Trophoblast cell (in vitro differentiated cells and primary cell): ENCODE data around the gene FUT9.

Source experiments
- DNase-seq, 2 donors: peaks; one replicate each; pipeline ENCODE4 v3.0.0-alpha.2; 2016
- H2AFZ ChIP-seq: 2 replicates; pipeline ENCODE4 v1.6.1; 2013; ENCODE audit warnings: low read length, moderate library complexity, mild to moderate bottlenecking; ENCODE audit not compliant: insufficient read depth, poor library complexity
- H2AK5ac ChIP-seq: 2 replicates; pipeline ENCODE4 v1.6.1; 2013; ENCODE audit warnings: mild to moderate bottlenecking, low read length
- H2BK120ac ChIP-seq: 2 replicates; pipeline ENCODE4 v1.6.1; 2013; ENCODE audit warnings: low read length, mild to moderate bottlenecking, moderate library complexity; ENCODE audit not compliant: insufficient read depth, poor library complexity
- H2BK12ac ChIP-seq: 2 replicates; pipeline ENCODE4 v1.6.1; 2013; ENCODE audit warnings: mild to moderate bottlenecking, low read length, moderate library complexity
- H2BK5ac ChIP-seq: 2 replicates; pipeline ENCODE4 v1.6.1; 2013; ENCODE audit warnings: low read length, low read depth, moderate library complexity, mild to moderate bottlenecking; ENCODE audit not compliant: poor library complexity
- H3K14ac ChIP-seq: 2 replicates; pipeline ENCODE4 v1.6.1; 2013; ENCODE audit warnings: mild to moderate bottlenecking, low read length
- H3K18ac ChIP-seq: 2 replicates; pipeline ENCODE4 v1.6.1; 2013; ENCODE audit warnings: mild to moderate bottlenecking, low read length
- H3K23ac ChIP-seq: 2 replicates; pipeline ENCODE4 v1.6.1; 2013; ENCODE audit warnings: low read length
- H3K27ac ChIP-seq: 2 replicates; pipeline ENCODE4 v1.5.1; 2013; ENCODE audit warnings: low read depth, mild to moderate bottlenecking, inconsistent platforms, low read length, moderate library complexity
- H3K27me3 ChIP-seq: 2 replicates; pipeline ENCODE4 v1.6.1; 2013; ENCODE audit warnings: inconsistent platforms, mild to moderate bottlenecking, low read length, moderate library complexity; ENCODE audit not compliant: insufficient read depth
- H3K36me3 ChIP-seq, 2 experiments: 1 replicate in 1 of 2; 2 replicates in 1 of 2; pipeline ENCODE4 v1.6.1; 2013; ENCODE audit warnings: low read length in 2 of 2, mild to moderate bottlenecking in 2 of 2, moderate library complexity in 1 of 2; ENCODE audit not compliant: insufficient read depth in 2 of 2, control insufficient read depth in 1 of 2
- H3K4ac ChIP-seq: 2 replicates; pipeline ENCODE4 v1.6.1; 2013; ENCODE audit warnings: low read depth, mild to moderate bottlenecking, low read length, moderate library complexity
- H3K4me1 ChIP-seq, 2 experiments: 1 replicate in 1 of 2; 2 replicates in 1 of 2; pipeline ENCODE4 v1.6.1; 2013; ENCODE audit warnings: low read length in 2 of 2, mild to moderate bottlenecking in 2 of 2, moderate library complexity in 1 of 2; ENCODE audit not compliant: insufficient read depth in 2 of 2, control insufficient read depth in 1 of 2
- H3K4me2 ChIP-seq: 2 replicates; pipeline ENCODE4 v1.6.1; 2013; ENCODE audit warnings: inconsistent platforms, mild to moderate bottlenecking, low read length, moderate library complexity
- H3K4me3 ChIP-seq: 2 replicates; pipeline ENCODE4 v1.5.1; 2013; ENCODE audit warnings: mild to moderate bottlenecking, low read depth, low read length, inconsistent platforms
- H3K79me1 ChIP-seq: one replicate; pipeline ENCODE4 v1.6.1; 2013; ENCODE audit warnings: low read length
- H3K79me2 ChIP-seq: 2 replicates; pipeline ENCODE4 v1.6.1; 2013; ENCODE audit warnings: low read length, mild to moderate bottlenecking; ENCODE audit not compliant: control insufficient read depth, insufficient read depth, poor library complexity
- H3K9ac ChIP-seq: 2 replicates; pipeline ENCODE4 v1.6.1; 2013; ENCODE audit warnings: mild to moderate bottlenecking, low read length
- H3K9me3 ChIP-seq: 2 replicates; pipeline ENCODE4 v1.6.1; 2013; ENCODE audit warnings: low read depth, mild to moderate bottlenecking, control low read depth, inconsistent platforms, low read length; ENCODE audit not compliant: insufficient read depth
- H4K12ac ChIP-seq: 2 replicates; pipeline ENCODE4 v1.6.1; 2013; ENCODE audit warnings: low read depth, mild to moderate bottlenecking, low read length, moderate library complexity
- H4K8ac ChIP-seq: 2 replicates; pipeline ENCODE4 v1.6.1; 2013; ENCODE audit warnings: low read depth, mild to moderate bottlenecking, low read length, moderate library complexity
- H4K91ac ChIP-seq: one replicate; pipeline ENCODE4 v1.6.1; 2013; ENCODE audit warnings: low read depth, mild to moderate bottlenecking, low read length, moderate library complexity
- WGBS: extraction: QIAGEN DNeasy Blood & Tissue Kit; methylation state at CpG from one replicate; pipeline ENCODE4 v1.1.7; 2013; ENCODE audit warnings: missing lambda C conversion rate; ENCODE audit not compliant: insufficient read length, insufficient coverage; ENCODE audit errors: extremely low coverage; 5-methylcytosine and 5-hydroxymethylcytosine counted together

The FUT9 gene

DNA sequence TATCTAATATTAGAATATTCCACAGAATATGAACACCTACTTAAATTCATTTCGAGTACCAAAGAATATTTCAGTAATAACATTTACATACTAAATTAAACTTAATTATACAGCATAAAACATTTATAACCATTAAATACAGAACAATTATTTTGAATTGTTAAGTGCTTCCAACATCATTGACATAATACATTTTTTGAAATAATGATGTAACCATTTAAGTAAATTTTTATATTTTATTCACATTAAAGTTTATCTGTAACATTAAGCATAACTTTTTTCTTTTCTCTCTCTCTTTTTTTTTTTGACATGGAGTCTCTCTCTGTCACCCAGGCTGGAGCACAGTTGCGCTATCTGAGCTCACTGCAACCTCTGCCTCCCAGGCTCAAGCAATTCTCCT lies 44.5 kb downstream of the FUT9 start:
- Histone ChIP-seq H3K4me1 (no peaks in the 10 kb centered on the region), H4K91ac (no peak overlapping the region), H2BK12ac (no peak overlapping the region), H2AK5ac (no peak overlapping the region), H2BK120ac (no peak overlapping the region), H3K4me2 (no peak overlapping the region), H3K4ac (no peak overlapping the region), H3K36me3 (no peaks in the 10 kb centered on the region), H3K79me2 (no peaks in the 10 kb centered on the region), H3K79me1 (no peaks in the 10 kb centered on the region), H4K8ac (no peak overlapping the region), H3K23ac (no peak overlapping the region), H4K12ac (no peak overlapping the region), H2AFZ (no peak overlapping the region), H3K9ac (no peak overlapping the region), H3K27ac (no peak overlapping the region), H2BK5ac (no peak overlapping the region), H3K14ac (no peak overlapping the region), H3K27me3 (no peaks in the 10 kb centered on the region), H3K18ac (no peak overlapping the region), H3K9me3 (no peaks in the 10 kb centered on the region), H3K4me3 (no peak overlapping the region)
- WGBS: no CpG with 5 or more reads among the region's 2 CpGs
- DNase-seq: no peak

DNA sequence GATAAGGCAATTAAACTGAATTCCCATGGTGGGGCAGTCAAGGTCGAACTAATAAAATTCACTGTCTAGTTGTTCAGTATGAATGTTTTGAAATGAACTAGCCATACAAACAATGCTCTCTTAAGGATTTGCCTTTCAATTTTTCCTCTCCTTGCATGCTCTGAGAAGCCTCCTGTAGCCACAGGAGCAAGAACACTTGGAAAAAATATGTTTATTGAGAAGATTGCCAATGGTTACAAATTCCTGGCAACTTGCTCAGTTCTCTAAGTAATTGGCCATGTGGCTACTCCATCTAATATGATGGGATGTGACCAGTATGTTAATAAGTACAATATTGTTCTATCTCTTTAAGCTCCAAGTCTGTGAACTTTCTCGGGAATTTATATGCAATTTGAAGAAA lies 49.4 kb downstream of the FUT9 start:
- H3K18ac ChIP-seq: no peak overlapping the region
- no CpG with 5 or more reads among the region's 2 CpGs for WGBS
- H2AFZ ChIP-seq: no peak overlapping the region
- no peak overlapping the region for H2BK120ac ChIP-seq
- no peak overlapping the region for H3K4me3 ChIP-seq
- H4K8ac ChIP-seq: no peak overlapping the region
- no peak overlapping the region for H4K12ac ChIP-seq
- no peaks in the 10 kb centered on the region for H3K79me1 ChIP-seq
- no peak overlapping the region for H4K91ac ChIP-seq
- no peaks in the 10 kb centered on the region for H3K36me3 ChIP-seq
- no peaks in the 10 kb centered on the region for H3K27me3 ChIP-seq
- H3K27ac ChIP-seq: no peak overlapping the region
- no peaks in the 10 kb centered on the region for H3K4me1 ChIP-seq
- H3K9me3 ChIP-seq: no peaks in the 10 kb centered on the region
- H3K9ac ChIP-seq: no peak overlapping the region
- no peak overlapping the region for H2BK5ac ChIP-seq
- no peak overlapping the region for H2AK5ac ChIP-seq
- H3K14ac ChIP-seq: no peak overlapping the region
- DNase-seq: no peak
- no peak overlapping the region for H3K4me2 ChIP-seq
- H3K79me2 ChIP-seq: no peaks in the 10 kb centered on the region
- no peak overlapping the region for H3K23ac ChIP-seq
- no peak overlapping the region for H3K4ac ChIP-seq
- no peak overlapping the region for H2BK12ac ChIP-seq

DNA sequence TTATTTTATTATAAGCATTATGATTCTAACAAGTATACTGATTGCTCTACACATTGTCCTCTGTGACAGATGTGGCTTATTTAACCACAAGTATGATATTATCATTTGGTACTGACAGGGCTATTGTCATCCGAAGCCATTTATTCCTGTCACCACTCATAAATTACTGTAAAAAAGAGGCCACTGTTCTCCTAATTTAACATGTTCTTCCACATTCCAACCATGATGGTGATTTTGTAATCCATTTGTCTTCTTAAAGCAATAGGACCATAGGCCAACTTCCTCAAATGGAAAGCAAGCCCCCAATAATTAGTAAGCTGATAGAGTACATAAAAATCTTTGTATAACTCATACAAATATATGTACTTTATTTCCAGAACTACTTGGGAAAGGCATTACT lies 50.6 kb downstream of the FUT9 start:
- H2AFZ ChIP-seq: no peak overlapping the region
- no peak overlapping the region for H3K23ac ChIP-seq
- no peak overlapping the region for H4K12ac ChIP-seq
- H3K79me1 ChIP-seq: no peaks in the 10 kb centered on the region
- no peak overlapping the region for H3K4me2 ChIP-seq
- H3K14ac ChIP-seq: no peak overlapping the region
- H3K9ac ChIP-seq: no peak overlapping the region
- H3K18ac ChIP-seq: no peak overlapping the region
- no peaks in the 10 kb centered on the region for H3K9me3 ChIP-seq
- no CpG with 5 or more reads among the region's 1 CpG for WGBS
- H2AK5ac ChIP-seq: no peak overlapping the region
- H4K91ac ChIP-seq: no peak overlapping the region
- H3K27ac ChIP-seq: no peak overlapping the region
- H3K36me3 ChIP-seq: no peaks in the 10 kb centered on the region
- DNase-seq: peak; percentile 2 to 66
- H2BK120ac ChIP-seq: no peak overlapping the region
- no peaks in the 10 kb centered on the region for H3K79me2 ChIP-seq
- no peak overlapping the region for H2BK5ac ChIP-seq
- H3K4me3 ChIP-seq: no peak overlapping the region
- no peak overlapping the region for H3K4ac ChIP-seq
- H2BK12ac ChIP-seq: no peak overlapping the region
- no peaks in the 10 kb centered on the region for H3K27me3 ChIP-seq
- H3K4me1 ChIP-seq: no peaks in the 10 kb centered on the region
- H4K8ac ChIP-seq: no peak overlapping the region

DNA sequence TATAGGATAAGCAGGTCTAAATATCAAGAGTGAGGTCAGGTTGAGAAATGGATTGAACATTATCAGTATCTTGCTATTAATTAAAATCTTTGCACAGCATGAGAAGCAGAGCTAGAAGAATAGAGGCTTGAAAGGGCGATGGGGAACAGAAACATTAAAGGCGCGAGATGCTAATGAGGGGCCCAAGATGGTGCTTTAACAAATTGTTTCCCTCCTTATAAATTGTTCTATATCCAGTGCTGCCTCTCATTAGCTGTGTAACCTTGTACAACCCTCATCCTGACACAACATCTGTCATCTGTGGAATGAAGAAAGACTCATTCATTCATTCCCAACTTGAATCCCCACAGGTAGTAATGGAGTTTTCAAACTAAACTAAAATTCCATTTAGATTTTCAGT lies 57.8 kb downstream of the FUT9 start:
- Histone ChIP-seq H4K91ac (no peak overlapping the region), H2BK120ac (no peak overlapping the region), H2AK5ac (no peak overlapping the region), H3K14ac (no peak overlapping the region), H3K27me3 (no peaks in the 10 kb centered on the region), H3K9me3 (no peaks in the 10 kb centered on the region), H3K4me2 (no peak overlapping the region), H3K27ac (no peak overlapping the region), H4K12ac (no peak overlapping the region), H3K18ac (no peak overlapping the region), H3K36me3 (no peaks in the 10 kb centered on the region), H3K9ac (no peak overlapping the region), H3K4me3 (no peak overlapping the region), H2AFZ (no peak overlapping the region), H3K79me1 (no peaks in the 10 kb centered on the region), H4K8ac (no peak overlapping the region), H3K79me2 (no peaks in the 10 kb centered on the region), H2BK5ac (no peak overlapping the region), H3K4me1 (no peaks in the 10 kb centered on the region), H3K23ac (no peak overlapping the region), H2BK12ac (no peak overlapping the region), H3K4ac (no peak overlapping the region)
- DNase-seq: peak in 1 of 2 donors; percentile 38
- no CpG with 5 or more reads among the region's 3 CpGs for WGBS
